Tibial artery (tissue), 4 donors: ENCODE measurements around the gene CCT4.
"Not testable (repeated sequence)": the region's sequence is repeated elsewhere in the genome, so short reads cannot be mapped to it uniquely, and the experiment has no call there.

Source experiments
- DNase-seq, 2 donors: peaks; one replicate each; pipeline ENCODE4 v3.0.0-alpha.2; 2019
- H3K27ac ChIP-seq, 2 donors: fragments of 200-600 bp; sonication (generic) in 1 of 2; 1 replicate in 1 of 2; 2 replicates in 1 of 2; pipeline ENCODE4 v1.5.1; 2018 to 2019; ENCODE audit warnings: mild to moderate bottlenecking in 1 of 2
- H3K27me3 ChIP-seq, 2 donors: fragments of 200-600 bp; sonication (generic) in 1 of 2; one replicate each; pipeline versions ENCODE4 v1.5.1 to v1.6.0; 2016 to 2019
- H3K36me3 ChIP-seq, 3 donors: fragments of 200-600 bp; sonication (generic) in 2 of 3; one replicate each; pipeline ENCODE4 v1.5.1; 2016 to 2019; ENCODE audit warnings: mild to moderate bottlenecking in 2 of 3
- H3K4me1 ChIP-seq, 4 donors: fragments of 200-600 bp; sonication (generic) in 2 of 4; 1 replicate in 3 of 4; 2 replicates in 1 of 4; pipeline ENCODE4 v1.5.1; 2016 to 2019
- H3K4me3 ChIP-seq, 2 donors: fragments of 200-600 bp; sonication (generic) in 1 of 2; 1 replicate in 1 of 2; 2 replicates in 1 of 2; pipeline ENCODE4 v1.5.1; 2018 to 2019; ENCODE audit warnings: mild to moderate bottlenecking in 2 of 2
- H3K9me3 ChIP-seq, 3 donors: fragments of 200-600 bp; sonication (generic) in 1 of 3; one replicate each; pipeline ENCODE4 v1.5.1; 2016 to 2019
- intact Hi-C: fragments of 100-400 bp; cut with DNase I; formaldehyde crosslinking; loops from one replicate; pipeline ENCODE4 v1.15.0; 2023; ENCODE audit warnings: low total_unique reads
- TF ChIP-seq, protein P1 (sequence below), 2 experiments: fragments of 200-600 bp in 1 of 2; fragments of 450-650 bp in 1 of 2; IDR thresholded peaks; one replicate each; pipeline ENCODE4 v1.5.1; 2017 to 2019; ENCODE audit warnings: antibody characterized with exemption in 2 of 2, mild to moderate bottlenecking in 1 of 2, moderate library complexity in 1 of 2

The CCT4 gene

DNA sequence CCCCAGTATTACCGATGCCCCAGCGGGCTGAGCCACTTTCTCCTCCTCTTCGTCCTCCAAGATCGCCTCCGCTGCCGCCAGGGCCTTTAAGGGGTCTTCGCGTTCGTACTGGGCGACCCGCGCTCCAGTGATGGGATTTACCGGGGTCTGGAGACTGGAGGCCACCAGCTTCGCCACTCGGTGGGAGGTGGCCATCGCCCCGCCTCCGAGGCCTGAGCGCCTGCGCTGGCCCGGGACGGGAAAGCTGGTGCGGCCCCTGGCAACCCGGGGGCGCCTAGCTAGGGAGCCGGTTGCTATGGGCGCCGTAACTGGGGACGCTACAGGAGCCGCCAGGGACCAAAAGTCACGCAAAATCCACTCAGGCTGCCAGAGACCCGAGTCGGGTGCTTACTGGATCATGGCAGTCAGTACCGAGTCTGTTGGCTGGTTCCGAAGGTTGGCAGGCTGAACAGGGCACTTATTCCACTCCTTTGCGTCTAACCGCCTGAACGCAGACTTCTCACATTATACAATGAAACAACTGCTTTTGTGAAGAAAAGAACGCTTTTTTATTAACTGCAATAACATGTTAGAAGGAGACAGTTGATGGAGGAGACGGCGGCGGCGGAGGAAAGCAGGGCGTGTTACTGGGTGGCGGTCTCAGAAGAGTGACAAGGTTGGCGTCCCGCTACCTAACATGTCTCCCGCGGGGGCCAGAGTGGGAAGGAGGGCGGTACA, 34.5 kb downstream of the CCT4 start, which contains the start of gene FAM161A:
Gene FAM161A (minus strand): TSS at position 214 of the 717 bp plus-strand sequence. CDS start 19 bp downstream, at position 195.
- peak; percentile 87 to 94 for DNase-seq
- H3K9me3 ChIP-seq, result no peaks in the 10 kb centered on the region
- peak within 1 kb of the TSS; percentile 90 to 94 for H3K27ac ChIP-seq
- intact Hi-C loops, result loop anchor here (5.0 to 10.0 kb wide), 2 partner anchors 89 to 317 kb away; partner anchors contain the start of gene XPO1
- H3K27me3 ChIP-seq, result no peaks in the 10 kb centered on the region
- H3K4me3 ChIP-seq, result peak within 1 kb of the TSS; percentile 70 to 80
- peaks cover 0 to 15% (median 10%) of the 10 kb centered on the region in 4 donors for H3K4me1 ChIP-seq
- TF ChIP-seq, protein P1, sequence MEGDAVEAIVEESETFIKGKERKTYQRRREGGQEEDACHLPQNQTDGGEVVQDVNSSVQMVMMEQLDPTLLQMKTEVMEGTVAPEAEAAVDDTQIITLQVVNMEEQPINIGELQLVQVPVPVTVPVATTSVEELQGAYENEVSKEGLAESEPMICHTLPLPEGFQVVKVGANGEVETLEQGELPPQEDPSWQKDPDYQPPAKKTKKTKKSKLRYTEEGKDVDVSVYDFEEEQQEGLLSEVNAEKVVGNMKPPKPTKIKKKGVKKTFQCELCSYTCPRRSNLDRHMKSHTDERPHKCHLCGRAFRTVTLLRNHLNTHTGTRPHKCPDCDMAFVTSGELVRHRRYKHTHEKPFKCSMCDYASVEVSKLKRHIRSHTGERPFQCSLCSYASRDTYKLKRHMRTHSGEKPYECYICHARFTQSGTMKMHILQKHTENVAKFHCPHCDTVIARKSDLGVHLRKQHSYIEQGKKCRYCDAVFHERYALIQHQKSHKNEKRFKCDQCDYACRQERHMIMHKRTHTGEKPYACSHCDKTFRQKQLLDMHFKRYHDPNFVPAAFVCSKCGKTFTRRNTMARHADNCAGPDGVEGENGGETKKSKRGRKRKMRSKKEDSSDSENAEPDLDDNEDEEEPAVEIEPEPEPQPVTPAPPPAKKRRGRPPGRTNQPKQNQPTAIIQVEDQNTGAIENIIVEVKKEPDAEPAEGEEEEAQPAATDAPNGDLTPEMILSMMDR (IDR thresholded peaks at IDR 0.05), result no peak
- no peaks in the 10 kb centered on the region for H3K36me3 ChIP-seq

DNA sequence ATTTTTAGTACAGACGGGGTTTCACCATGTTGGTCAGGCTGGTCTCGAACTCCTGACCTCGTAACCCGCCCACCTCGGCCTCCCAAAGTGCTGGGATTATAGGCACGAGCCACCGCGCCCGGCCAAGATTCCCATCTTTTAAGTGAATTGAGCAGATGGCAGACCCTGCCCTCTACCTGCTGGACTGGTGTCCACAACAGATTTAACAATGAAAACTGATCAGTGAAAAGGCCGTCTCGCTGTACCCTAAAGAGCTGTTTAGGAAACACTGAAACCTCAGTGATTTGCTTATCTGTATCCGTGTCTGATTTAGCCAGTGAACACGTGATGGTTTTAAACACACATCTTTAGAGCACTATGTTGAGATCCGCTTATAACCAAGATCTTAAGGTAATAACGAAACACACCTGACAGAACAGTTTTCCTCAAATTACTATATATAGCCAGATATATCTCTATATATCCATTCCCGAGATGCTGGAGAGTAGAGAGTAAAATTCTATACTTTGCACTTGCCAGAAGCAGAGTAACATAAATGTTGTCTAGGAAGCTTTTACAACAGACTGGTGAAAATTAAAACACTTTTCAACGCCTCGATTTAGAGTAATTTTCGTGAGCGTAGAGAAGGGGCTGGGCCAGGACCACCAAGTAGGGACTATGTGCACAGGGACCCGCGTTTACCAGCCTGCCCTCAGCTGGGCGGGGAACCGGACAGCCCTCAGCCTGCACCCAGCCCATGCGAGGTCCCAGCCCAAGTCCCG, 35.2 kb downstream of the CCT4 start:
- TF ChIP-seq, protein P1 (IDR thresholded peaks at IDR 0.05), result no peak

DNA sequence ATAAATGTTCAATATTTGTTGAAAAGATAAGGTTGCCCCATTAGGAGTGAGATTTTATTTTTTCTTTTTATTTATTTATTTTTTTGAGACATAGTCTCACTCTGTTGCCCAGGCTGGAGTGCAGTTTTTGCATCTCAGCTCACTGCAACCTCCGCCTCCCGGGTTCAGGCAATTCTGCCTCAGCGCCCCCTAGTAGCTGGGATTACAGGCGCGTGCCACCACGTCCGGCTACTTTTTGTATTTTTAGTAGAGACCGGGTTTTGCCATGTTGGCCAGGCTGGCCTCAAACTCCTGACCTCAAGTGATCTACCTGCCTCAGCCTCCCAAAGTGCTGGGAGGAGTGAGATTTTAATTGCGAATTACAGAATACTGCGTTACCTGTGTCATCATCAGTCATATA, 37.2 kb downstream of the CCT4 start:
- not testable (repeated sequence) for H3K27me3 ChIP-seq, H3K4me3 ChIP-seq, DNase-seq, H3K9me3 ChIP-seq, H3K36me3 ChIP-seq, H3K27ac ChIP-seq
- peaks cover 0 to 15% (median 10%) of the 10 kb centered on the region in 4 donors for H3K4me1 ChIP-seq
- intact Hi-C loops, result loop anchor here (5.0 to 10.0 kb wide), 2 partner anchors 86 to 314 kb away; partner anchors contain the start of gene XPO1

More for the DNA sequence above, 35.2 kb downstream of the CCT4 start:
- Histone ChIP-seq H3K4me1 (peaks cover 0 to 15% (median 10%) of the 10 kb centered on the region in 4 donors), H3K9me3 (no peaks in the 10 kb centered on the region), H3K36me3 (no peaks in the 10 kb centered on the region), H3K4me3 (peak overlapping the region; percentile 70 to 80), H3K27me3 (no peaks in the 10 kb centered on the region), H3K27ac (peak overlapping the region; percentile 90 to 94)
- peak in 1 of 2 donors; percentile 76 for DNase-seq
- intact Hi-C loops, result loop anchor here (5.0 to 10.0 kb wide), 2 partner anchors 88 to 316 kb away; partner anchors contain the start of gene XPO1

DNA sequence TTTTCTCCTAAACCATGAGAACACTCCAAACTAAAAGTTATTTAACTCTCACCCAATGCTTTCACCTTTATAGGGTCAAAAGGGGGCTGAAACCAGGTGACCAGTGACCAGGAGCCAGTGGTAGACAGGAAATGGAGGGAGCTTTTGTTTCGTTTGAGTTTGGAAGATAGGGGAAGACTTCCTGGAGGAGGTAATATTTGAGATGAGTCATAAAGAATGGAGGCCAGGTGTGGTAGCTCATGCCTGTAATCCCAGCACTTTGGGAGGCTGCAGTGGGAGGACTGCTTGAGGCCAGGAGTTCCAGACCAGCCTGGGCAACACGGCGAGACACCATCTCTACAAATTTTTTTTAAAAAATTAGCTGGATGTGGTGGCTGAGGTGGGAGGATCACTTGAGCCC, 43.1 kb downstream of the CCT4 start:
- no peaks in the 10 kb centered on the region for H3K9me3 ChIP-seq
- no peak for DNase-seq
- H3K4me3 ChIP-seq, result no peak overlapping the region
- intact Hi-C loops, result no loop called here
- peaks cover 6 to 13% (median 9%) of the 10 kb centered on the region in 3 donors for H3K36me3 ChIP-seq
- no peaks in the 10 kb centered on the region for H3K27me3 ChIP-seq
- H3K4me1 ChIP-seq, result no peaks in the 10 kb centered on the region
- TF ChIP-seq, protein P1 (IDR thresholded peaks at IDR 0.05), result no peak
- H3K27ac ChIP-seq, result no peak overlapping the region

DNA sequence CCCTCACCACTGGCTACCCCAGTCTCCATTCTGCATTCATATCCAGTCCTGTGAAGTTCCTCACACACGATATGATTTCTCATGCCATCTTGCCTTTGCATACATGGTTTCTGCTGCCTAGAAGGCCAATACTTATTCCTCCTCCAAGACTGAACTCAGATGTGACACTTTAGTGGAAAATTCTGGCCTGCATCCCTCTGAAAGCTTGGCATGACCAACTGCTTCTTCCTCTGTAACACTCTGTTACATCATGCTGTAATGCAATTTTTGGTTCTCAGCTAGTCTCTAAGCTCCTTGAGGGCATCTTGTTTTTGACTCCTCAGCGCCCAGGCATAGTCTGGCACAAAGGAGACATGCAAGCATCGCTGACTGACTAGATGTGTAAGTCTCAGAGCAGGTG, 47.2 kb downstream of the CCT4 start:
- intact Hi-C loops, result no loop called here
- H3K4me3 ChIP-seq, result no peak overlapping the region
- H3K36me3 ChIP-seq, result peaks cover 6 to 28% (median 9%) of the 10 kb centered on the region in 3 donors
- no peak for DNase-seq
- no peak overlapping the region for H3K27ac ChIP-seq
- no peaks in the 10 kb centered on the region for H3K27me3 ChIP-seq
- no peaks in the 10 kb centered on the region for H3K4me1 ChIP-seq
- H3K9me3 ChIP-seq, result no peaks in the 10 kb centered on the region
- TF ChIP-seq, protein P1 (IDR thresholded peaks at IDR 0.05), result no peak

DNA sequence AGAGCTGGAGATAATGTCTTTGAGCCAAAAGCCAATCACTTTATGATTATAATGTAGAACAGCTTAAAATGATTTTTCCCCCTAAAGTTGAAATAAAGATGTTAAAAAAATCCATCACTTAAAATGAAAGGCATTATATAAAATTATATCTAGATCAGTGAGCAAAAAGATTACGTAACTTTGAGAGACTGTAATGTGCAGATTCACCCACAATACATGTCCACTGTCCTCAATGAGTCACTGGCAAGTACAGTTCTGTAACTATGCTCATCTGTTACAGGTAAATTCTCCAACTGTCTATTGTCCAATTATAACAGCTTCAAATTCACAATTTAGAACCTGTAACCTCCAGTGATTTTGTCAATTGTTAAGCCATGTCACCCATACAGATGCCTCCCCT, 53.6 kb downstream of the CCT4 start:
- H3K36me3 ChIP-seq, result peaks cover 0 to 22% (median 6%) of the 10 kb centered on the region in 3 donors
- no peak for DNase-seq
- H3K4me1 ChIP-seq, result no peaks in the 10 kb centered on the region
- no peaks in the 10 kb centered on the region for H3K9me3 ChIP-seq
- intact Hi-C loops, result no loop called here
- no peaks in the 10 kb centered on the region for H3K27me3 ChIP-seq
- no peak overlapping the region for H3K27ac ChIP-seq
- no peak overlapping the region for H3K4me3 ChIP-seq
- TF ChIP-seq, protein P1 (IDR thresholded peaks at IDR 0.05), result no peak
